Neural progenitor cell (in vitro differentiated cells): ENCODE data around the gene YARS1. TPM values are rescaled to one million over a fixed set of nuclear protein-coding genes. Genes with fewer than 3 reads are reported as not detected.

Experiments
- DNase-seq: peaks from one replicate; pipeline ENCODE4 v3.0.0-alpha.2; 2016; ENCODE audit warnings: low spot score
- H2AFZ ChIP-seq: fragments of 200-600 bp; sonication (generic); replicated peaks from 2 replicates; pipeline ENCODE4 v1.6.1; 2016; ENCODE audit warnings: antibody characterized with exemption
- H3F3A ChIP-seq: fragments of 200-600 bp; sonication (generic); 2 replicates; pipeline ENCODE4 v1.6.1; 2016; ENCODE audit warnings: antibody characterized with exemption, low read depth
- H3K27ac ChIP-seq: fragments of 200-600 bp; sonication (generic); 2 replicates; pipeline ENCODE4 v1.5.1; 2016; ENCODE audit warnings: mild to moderate bottlenecking
- H3K27me3 ChIP-seq: fragments of 200-600 bp; sonication (generic); 2 replicates; pipeline ENCODE4 v1.6.1; 2016; ENCODE audit warnings: mild to moderate bottlenecking, moderate library complexity
- H3K36me3 ChIP-seq: fragments of 200-600 bp; sonication (generic); 2 replicates; pipeline ENCODE4 v1.5.1; 2016
- H3K4me1 ChIP-seq: fragments of 200-600 bp; sonication (generic); 2 replicates; pipeline ENCODE4 v1.6.1; 2016; ENCODE audit warnings: mixed run types
- H3K4me2 ChIP-seq: fragments of 200-600 bp; sonication (generic); 2 replicates; pipeline ENCODE4 v1.6.1; 2016
- H3K4me3 ChIP-seq: fragments of 200-600 bp; sonication (generic); 2 replicates; pipeline ENCODE4 v1.5.1; 2016
- H3K79me2 ChIP-seq: fragments of 200-600 bp; sonication (generic); 2 replicates; pipeline ENCODE4 v1.6.1; 2016; ENCODE audit warnings: low read depth
- H3K9ac ChIP-seq: fragments of 200-600 bp; sonication (generic); 2 replicates; pipeline ENCODE4 v1.6.1; 2016
- H3K9me3 ChIP-seq: fragments of 200-600 bp; sonication (generic); 2 replicates; pipeline ENCODE4 v1.5.1; 2016; ENCODE audit warnings: low read depth
- H4K20me1 ChIP-seq: fragments of 200-600 bp; sonication (generic); 2 replicates; pipeline ENCODE4 v1.6.1; 2016; ENCODE audit warnings: low read depth
- H3K27ac Mint-ChIP-seq: 3 replicates; pipeline ENCODE4 v1.8.0; 2021; ENCODE audit warnings: mixed read lengths
- H3K27me3 Mint-ChIP-seq: 2 replicates; pipeline ENCODE4 v1.8.0; 2022; ENCODE audit warnings: low read depth, mild to moderate bottlenecking, inconsistent platforms, moderate library complexity, mixed read lengths; ENCODE audit not compliant: insufficient read depth
- H3K36me3 Mint-ChIP-seq: 3 replicates; pipeline ENCODE4 v1.8.0; 2021; ENCODE audit warnings: mixed read lengths
- H3K4me1 Mint-ChIP-seq: 3 replicates; pipeline ENCODE4 v1.8.0; 2021; ENCODE audit warnings: mixed read lengths
- H3K4me3 Mint-ChIP-seq: 3 replicates; pipeline ENCODE4 v1.8.0; 2021; ENCODE audit warnings: mild to moderate bottlenecking, moderate library complexity, mixed read lengths
- H3K9me3 Mint-ChIP-seq: 3 replicates; pipeline ENCODE4 v1.8.0; 2020; ENCODE audit warnings: mixed read lengths
- EZH2 ChIP-seq: fragments of 200-600 bp; sonication (generic); IDR thresholded peaks from 2 replicates; pipeline ENCODE4 v1.6.1; 2017; ENCODE audit warnings: antibody characterized with exemption, mild to moderate bottlenecking, moderate library complexity
- EZH2phosphoT487 ChIP-seq: fragments of 200-600 bp; sonication (generic); IDR thresholded peaks from 2 replicates; pipeline ENCODE4 v1.6.1; 2017; ENCODE audit warnings: antibody characterized with exemption
- total RNA-seq: library from RNA; depleted of rRNA; stranded (reverse); fragments of >200 nt; gene quantifications from 2 replicates; pipeline ENCODE4 v1.2.3, GENCODE V29; 2015; ENCODE audit warnings: low replicate concordance
- TF ChIP-seq, protein P1 (sequence below): fragments of 200-600 bp; sonication (generic); IDR thresholded peaks from 2 replicates; pipeline ENCODE4 v1.5.1; 2017; ENCODE audit warnings: antibody characterized with exemption, mild to moderate bottlenecking

YARS1 gene
- total RNA-seq, 1 donor from 2014 or later: 38.2 TPM

- Mint-ChIP-seq H3K4me1 (peaks cover 60% of the 10 kb centered on the region), H3K4me3 (peak overlapping the region; percentile 74), H3K27me3 (peaks cover 4% of the 10 kb centered on the region), H3K9me3 (no peaks in the 10 kb centered on the region), H3K27ac (no peak overlapping the region), H3K36me3 (peaks cover 11% of the 10 kb centered on the region)
- no peak for DNase-seq
- H3K4me1 ChIP-seq: peaks cover 38% of the 10 kb centered on the region
- H3K27me3 ChIP-seq: no peaks in the 10 kb centered on the region
- TF ChIP-seq EZH2phosphoT487 (no peak), EZH2 (no peak)
- TF ChIP-seq, protein P1, sequence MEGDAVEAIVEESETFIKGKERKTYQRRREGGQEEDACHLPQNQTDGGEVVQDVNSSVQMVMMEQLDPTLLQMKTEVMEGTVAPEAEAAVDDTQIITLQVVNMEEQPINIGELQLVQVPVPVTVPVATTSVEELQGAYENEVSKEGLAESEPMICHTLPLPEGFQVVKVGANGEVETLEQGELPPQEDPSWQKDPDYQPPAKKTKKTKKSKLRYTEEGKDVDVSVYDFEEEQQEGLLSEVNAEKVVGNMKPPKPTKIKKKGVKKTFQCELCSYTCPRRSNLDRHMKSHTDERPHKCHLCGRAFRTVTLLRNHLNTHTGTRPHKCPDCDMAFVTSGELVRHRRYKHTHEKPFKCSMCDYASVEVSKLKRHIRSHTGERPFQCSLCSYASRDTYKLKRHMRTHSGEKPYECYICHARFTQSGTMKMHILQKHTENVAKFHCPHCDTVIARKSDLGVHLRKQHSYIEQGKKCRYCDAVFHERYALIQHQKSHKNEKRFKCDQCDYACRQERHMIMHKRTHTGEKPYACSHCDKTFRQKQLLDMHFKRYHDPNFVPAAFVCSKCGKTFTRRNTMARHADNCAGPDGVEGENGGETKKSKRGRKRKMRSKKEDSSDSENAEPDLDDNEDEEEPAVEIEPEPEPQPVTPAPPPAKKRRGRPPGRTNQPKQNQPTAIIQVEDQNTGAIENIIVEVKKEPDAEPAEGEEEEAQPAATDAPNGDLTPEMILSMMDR: no peak
- no peak overlapping the region for H3K9ac ChIP-seq
- H3K4me3 ChIP-seq: peak overlapping the region; percentile 42
- no peaks in the 10 kb centered on the region for H3K36me3 ChIP-seq
- H3K9me3 ChIP-seq: no peaks in the 10 kb centered on the region
- no peak overlapping the region for H2AFZ ChIP-seq
- peaks cover 54% of the 10 kb centered on the region for H3K79me2 ChIP-seq
- H4K20me1 ChIP-seq: peaks cover 82% of the 10 kb centered on the region
- peak overlapping the region; percentile 72 for H3K4me2 ChIP-seq
- H3F3A ChIP-seq: peaks cover 33% of the 10 kb centered on the region
- H3K27ac ChIP-seq: no peak overlapping the region
These were observed 52.2 kb downstream of the YARS1 start for GRCh38 chr1:32764826-32765569.

- H3K27ac Mint-ChIP-seq: peak overlapping the region; percentile 48
- DNase-seq: no peak
- peaks cover 72% of the 10 kb centered on the region for H3K79me2 ChIP-seq
- H3K4me2 ChIP-seq: no peak overlapping the region
- no peak overlapping the region for H3K4me3 ChIP-seq
- H2AFZ ChIP-seq: no peak overlapping the region
- H3F3A ChIP-seq: peaks cover 41% of the 10 kb centered on the region
- no peaks in the 10 kb centered on the region for H3K36me3 ChIP-seq
- no peak overlapping the region for H3K9ac ChIP-seq
- peaks cover 70% of the 10 kb centered on the region for H3K4me1 Mint-ChIP-seq
- no peaks in the 10 kb centered on the region for H3K9me3 Mint-ChIP-seq
- H3K4me3 Mint-ChIP-seq: no peak overlapping the region
- no peak overlapping the region for H3K27ac ChIP-seq
- H3K27me3 Mint-ChIP-seq: peaks cover 4% of the 10 kb centered on the region
- no peaks in the 10 kb centered on the region for H3K27me3 ChIP-seq
- H4K20me1 ChIP-seq: peaks cover 95% of the 10 kb centered on the region
- TF ChIP-seq, protein P1: no peak
- TF ChIP-seq EZH2: no peak
- no peak for TF ChIP-seq EZH2phosphoT487
- peaks cover 11% of the 10 kb centered on the region for H3K36me3 Mint-ChIP-seq
- peaks cover 50% of the 10 kb centered on the region for H3K4me1 ChIP-seq
- H3K9me3 ChIP-seq: no peaks in the 10 kb centered on the region
These were observed 53.9 kb downstream of the YARS1 start for GRCh38 chr1:32763221-32763620.

GRCh38 chr1:32761936-32762335, 55.2 kb downstream of the YARS1 start:
- no peak overlapping the region for H3K27ac ChIP-seq
- Mint-ChIP-seq H3K27me3 (peaks cover 4% of the 10 kb centered on the region), H3K4me1 (peaks cover 64% of the 10 kb centered on the region), H3K36me3 (peaks cover 11% of the 10 kb centered on the region), H3K9me3 (no peaks in the 10 kb centered on the region), H3K27ac (peak overlapping the region; percentile 82), H3K4me3 (no peak overlapping the region)
- H3K27me3 ChIP-seq: no peaks in the 10 kb centered on the region
- TF ChIP-seq EZH2phosphoT487 (no peak), EZH2 (no peak)
- TF ChIP-seq, protein P1: no peak
- no peak overlapping the region for H3K4me2 ChIP-seq
- peaks cover 95% of the 10 kb centered on the region for H4K20me1 ChIP-seq
- H3K9me3 ChIP-seq: no peaks in the 10 kb centered on the region
- H3K4me1 ChIP-seq: peaks cover 50% of the 10 kb centered on the region
- H3K4me3 ChIP-seq: no peak overlapping the region
- DNase-seq: no peak
- H3K79me2 ChIP-seq: peaks cover 72% of the 10 kb centered on the region
- H3K36me3 ChIP-seq: no peaks in the 10 kb centered on the region
- H3F3A ChIP-seq: peaks cover 47% of the 10 kb centered on the region
- H2AFZ ChIP-seq: no peak overlapping the region
- no peak overlapping the region for H3K9ac ChIP-seq
